Thymus (tissue), 2 donors: ENCODE measurements around the gene HAUS6. TPM values are rescaled to one million over a fixed set of nuclear protein-coding genes. Genes with fewer than 3 reads are reported as not detected.

ENCODE experiments used
- polyA plus RNA-seq: library from polyadenylated mRNA; stranded (reverse); fragments of 200-250 nt; gene quantifications from one replicate; pipeline ENCODE4 v1.2.3, GENCODE V29; 2013
- total RNA-seq: library from RNA; stranded (reverse); fragments of 120-200 nt; gene quantifications from one replicate; pipeline ENCODE4 v1.2.4, GENCODE V29; 2013
- donor health status: healthy.

HAUS6 gene
- total and polyA plus RNA-seq, 2 donors, result 10.8 to 23.8 TPM

Other genes with a start within 250 kb of the HAUS6 start
- 0.09 TPM for gene SAXO1, start 69.7 kb downstream of the HAUS6 start, total RNA-seq
- gene SAXO1, start 69.7 kb downstream of the HAUS6 start, polyA plus RNA-seq, result 0.02 TPM
- 28.0 TPM for gene RRAGA, start 53.5 kb downstream of the HAUS6 start, total RNA-seq
- gene RRAGA, start 53.5 kb downstream of the HAUS6 start, polyA plus RNA-seq, result 83.7 TPM
- gene PLIN2, start 24.6 kb upstream of the HAUS6 start, total RNA-seq, result 51.6 TPM
- 188 TPM for gene PLIN2, start 24.6 kb upstream of the HAUS6 start, polyA plus RNA-seq
- 39.2 TPM for gene DENND4C, start 127.8 kb upstream of the HAUS6 start, total RNA-seq
- gene DENND4C, start 127.8 kb upstream of the HAUS6 start, polyA plus RNA-seq, result 15.4 TPM